Retina (tissue), 1 donor: Measurements from ENCODE around the gene LRRC40.
"Not testable (repeated sequence)": the region's sequence is repeated elsewhere in the genome, so short reads cannot be mapped to it uniquely, and the experiment has no call there.

Source experiments
- DNase-seq: peaks from one replicate; pipeline ENCODE4 v3.0.0-alpha.2; 2016

Gene LRRC40

GRCh38 chr1:70205434-70206118, at the start of gene LRRC40:
TSS of gene LRRC40 (minus strand) at chr1:70205579. CDS start at chr1:70205540, 39 bp downstream.
- peak; percentile 100 for DNase-seq

- no peak for DNase-seq
These were observed 43.4 kb upstream of the LRRC40 start for GRCh38 chr1:70248729-70249128.

- no peak for DNase-seq
These were observed 42.4 kb upstream of the LRRC40 start for GRCh38 chr1:70247768-70248167.

- no peak for DNase-seq
These were observed 41.7 kb upstream of the LRRC40 start for GRCh38 chr1:70247122-70247521.

GRCh38 chr1:70239940-70240339, 34.6 kb upstream of the LRRC40 start:
- DNase-seq: no peak

GRCh38 chr1:70234733-70235132, 29.4 kb upstream of the LRRC40 start:
- no peak for DNase-seq

- DNase-seq: no peak
These were observed 26.1 kb upstream of the LRRC40 start for GRCh38 chr1:70231475-70231874.

- DNase-seq: no peak
These were observed 23.3 kb upstream of the LRRC40 start for GRCh38 chr1:70228670-70229069.

GRCh38 chr1:70227439-70227838, 22.1 kb upstream of the LRRC40 start:
- no peak for DNase-seq

- DNase-seq: no peak
These were observed 19.6 kb upstream of the LRRC40 start for GRCh38 chr1:70224954-70225353.

GRCh38 chr1:70222716-70223235, 17.4 kb upstream of the LRRC40 start:
- no peak for DNase-seq

GRCh38 chr1:70221238-70222121, 16.1 kb upstream of the LRRC40 start, which contains the start of gene SRSF11:
TSS of gene SRSF11 (plus strand) at chr1:70221380. CDS start at chr1:70221637, 257 bp downstream.
- DNase-seq: peak; percentile 99

- DNase-seq: peak; percentile 14
These were observed 15.3 kb upstream of the LRRC40 start for GRCh38 chr1:70220517-70221237.

- no peak for DNase-seq
These were observed 14.6 kb upstream of the LRRC40 start for GRCh38 chr1:70220015-70220414.

GRCh38 chr1:70211541-70211940, 6.2 kb upstream of the LRRC40 start:
- DNase-seq: no peak

GRCh38 chr1:70210820-70211219, 5.4 kb upstream of the LRRC40 start:
- DNase-seq: no peak

- no peak for DNase-seq
These were observed 2.9 kb upstream of the LRRC40 start for GRCh38 chr1:70208292-70208691.

- DNase-seq: no peak
These were observed 2.1 kb upstream of the LRRC40 start for GRCh38 chr1:70207492-70207891.

- not testable (repeated sequence) for DNase-seq
These were observed 1.5 kb upstream of the LRRC40 start for GRCh38 chr1:70206833-70207232.

GRCh38 chr1:70205071-70205433, 327 bp downstream of the LRRC40 start:
- no peak for DNase-seq

- no peak for DNase-seq
These were observed 779 bp downstream of the LRRC40 start for GRCh38 chr1:70204600-70204999.

GRCh38 chr1:70204139-70204538, 1.2 kb downstream of the LRRC40 start:
- DNase-seq: no peak

GRCh38 chr1:70202173-70202758, 3.1 kb downstream of the LRRC40 start:
- DNase-seq: no peak
